NCI-H1105 treated with DMSO at 0.1 percent for 48 hours (cell line): ENCODE measurements around the gene DDX39A.
"Not testable (repeated sequence)": the region's sequence is repeated elsewhere in the genome, so short reads cannot be mapped to it uniquely, and the experiment has no call there.

ENCODE experiments used
- DNase-seq: peaks from one replicate; lab custom pipeline; 2025; lab: John Stamatoyannopoulos, UW

DDX39A gene

GRCh38 chr19:14385492-14385891 is 33.6 kb downstream of the DDX39A start:
- no peak for DNase-seq

- DNase-seq = no peak
These were observed 35.2 kb downstream of the DDX39A start for GRCh38 chr19:14383661-14384555.

GRCh38 chr19:14381689-14382474 is 37.3 kb downstream of the DDX39A start:
- DNase-seq = no peak

- DNase-seq = no peak
These were observed 39.7 kb downstream of the DDX39A start for GRCh38 chr19:14379294-14380065.

DNA sequence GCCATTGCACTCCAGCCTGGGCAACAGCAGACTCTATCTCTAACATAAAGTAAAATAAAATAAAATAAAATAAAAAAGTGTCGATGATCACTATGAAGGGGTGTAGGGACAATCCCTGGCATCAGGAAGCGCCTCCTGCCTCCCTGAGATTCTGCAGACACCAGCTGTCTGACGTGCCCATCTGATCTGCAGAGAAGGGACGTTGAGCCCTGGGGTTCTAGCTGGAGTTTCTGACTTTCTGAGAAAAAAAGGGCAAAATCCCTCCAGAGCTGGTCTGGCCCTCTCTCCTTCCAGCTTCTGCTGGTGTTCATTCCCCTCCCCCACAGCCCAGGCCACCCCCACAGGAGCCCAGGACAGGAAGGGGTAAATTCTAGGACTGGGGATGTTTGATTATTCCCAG is 40.3 kb downstream of the DDX39A start:
- no peak for DNase-seq

- DNase-seq = no peak
These were observed 41.2 kb downstream of the DDX39A start for GRCh38 chr19:14377883-14378328.

DNA sequence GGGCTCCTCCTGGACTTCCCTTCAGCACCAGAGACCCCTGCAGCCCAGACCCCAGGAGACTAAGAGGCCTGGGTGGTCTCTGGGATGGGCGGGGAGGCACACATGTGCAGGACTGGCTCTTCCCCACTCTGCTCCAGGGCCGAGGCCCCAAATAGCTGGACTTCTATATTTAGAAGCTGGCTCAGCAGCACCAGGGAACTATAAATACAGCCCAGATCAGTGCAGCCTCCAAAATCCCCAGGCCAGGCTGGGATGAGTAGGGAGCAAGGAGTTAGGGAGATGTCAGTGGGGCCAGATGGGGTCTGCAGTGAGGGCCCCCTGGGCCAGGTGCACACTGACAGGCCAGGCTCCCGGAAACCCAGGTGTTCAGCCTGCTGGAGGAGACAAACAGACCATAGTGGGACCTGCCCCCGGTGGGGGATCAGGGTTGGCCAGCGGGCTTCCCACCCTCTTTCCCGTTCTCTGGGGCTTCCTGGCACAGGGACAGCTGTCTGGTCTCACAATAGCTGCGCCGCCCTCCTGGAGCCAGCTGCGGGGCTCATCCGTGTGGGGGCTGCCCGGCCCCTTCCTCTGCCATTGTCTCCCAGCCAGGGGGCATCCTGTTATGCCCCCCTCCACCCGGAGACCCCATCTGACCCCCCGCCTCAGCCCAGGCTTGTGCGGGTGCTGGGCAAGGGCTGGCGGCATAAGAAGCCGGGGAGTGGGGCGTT is 43.4 kb downstream of the DDX39A start:
- no peak for DNase-seq

GRCh38 chr19:14375055-14375581 is 44.0 kb downstream of the DDX39A start:
- DNase-seq = no peak

DNA sequence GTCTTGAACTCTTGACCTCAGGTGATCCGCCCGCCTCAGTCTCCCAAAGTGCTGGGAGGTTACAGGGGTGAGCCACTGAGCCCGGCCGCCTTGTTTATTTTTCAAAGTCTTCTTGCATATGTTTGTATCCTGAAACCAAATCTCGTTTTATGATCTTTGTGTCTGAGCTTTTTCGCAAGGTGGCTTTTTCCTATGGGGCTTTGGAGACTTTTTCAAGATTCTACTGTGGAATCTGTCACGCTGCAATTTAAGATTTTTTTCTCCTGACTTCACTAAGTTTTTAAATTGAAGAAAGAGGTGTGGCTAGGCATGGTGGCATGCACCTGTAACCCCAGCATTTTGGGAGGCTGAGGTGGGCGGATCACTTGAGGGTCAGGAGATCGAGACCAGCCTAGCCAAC is 44.8 kb downstream of the DDX39A start:
- DNase-seq = not testable (repeated sequence)

GRCh38 chr19:14372384-14373077 is 46.6 kb downstream of the DDX39A start:
- DNase-seq = not testable (repeated sequence)

DNA sequence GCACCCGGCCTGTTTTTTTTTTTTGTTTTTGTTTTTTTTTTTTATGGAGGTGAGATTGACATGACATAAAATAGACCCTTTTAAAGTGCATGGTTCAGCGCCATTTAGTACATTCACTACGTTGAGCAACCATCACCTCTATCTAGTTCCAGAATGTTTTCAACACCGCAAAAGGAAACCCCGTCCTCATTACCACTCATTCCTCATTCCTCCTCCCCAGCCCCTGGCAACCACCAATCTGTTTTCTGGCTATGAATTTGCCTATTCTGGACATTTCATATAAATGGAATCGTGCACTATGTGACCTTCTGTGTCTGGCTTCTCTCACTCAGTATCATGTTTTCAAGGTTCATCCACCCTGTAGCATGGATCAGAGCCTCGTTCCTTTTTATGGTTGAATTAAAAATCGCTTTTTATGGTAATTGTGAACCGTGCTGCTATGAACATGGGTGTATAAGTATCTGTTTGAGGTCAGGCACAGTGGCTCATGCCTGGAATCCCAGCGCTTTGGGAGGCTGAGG is 47.8 kb downstream of the DDX39A start:
- no peak for DNase-seq

DNA sequence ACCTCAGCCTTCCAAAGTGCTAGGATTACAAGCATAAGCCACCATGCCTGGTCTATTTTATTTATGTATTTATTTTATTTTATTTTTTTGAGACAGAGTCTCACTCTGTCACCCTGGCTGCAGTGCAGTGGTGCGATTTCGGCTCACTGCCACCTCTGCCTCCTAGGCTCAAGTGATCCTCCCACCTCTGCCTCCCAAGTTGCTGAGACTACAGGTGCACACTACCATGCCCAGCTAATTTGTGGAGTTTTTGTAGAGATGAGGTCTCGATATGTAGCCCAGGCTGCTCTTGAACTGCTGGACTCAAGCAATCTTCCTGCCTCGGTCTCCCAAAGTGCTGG is 48.2 kb downstream of the DDX39A start:
- no peak for DNase-seq

DNA sequence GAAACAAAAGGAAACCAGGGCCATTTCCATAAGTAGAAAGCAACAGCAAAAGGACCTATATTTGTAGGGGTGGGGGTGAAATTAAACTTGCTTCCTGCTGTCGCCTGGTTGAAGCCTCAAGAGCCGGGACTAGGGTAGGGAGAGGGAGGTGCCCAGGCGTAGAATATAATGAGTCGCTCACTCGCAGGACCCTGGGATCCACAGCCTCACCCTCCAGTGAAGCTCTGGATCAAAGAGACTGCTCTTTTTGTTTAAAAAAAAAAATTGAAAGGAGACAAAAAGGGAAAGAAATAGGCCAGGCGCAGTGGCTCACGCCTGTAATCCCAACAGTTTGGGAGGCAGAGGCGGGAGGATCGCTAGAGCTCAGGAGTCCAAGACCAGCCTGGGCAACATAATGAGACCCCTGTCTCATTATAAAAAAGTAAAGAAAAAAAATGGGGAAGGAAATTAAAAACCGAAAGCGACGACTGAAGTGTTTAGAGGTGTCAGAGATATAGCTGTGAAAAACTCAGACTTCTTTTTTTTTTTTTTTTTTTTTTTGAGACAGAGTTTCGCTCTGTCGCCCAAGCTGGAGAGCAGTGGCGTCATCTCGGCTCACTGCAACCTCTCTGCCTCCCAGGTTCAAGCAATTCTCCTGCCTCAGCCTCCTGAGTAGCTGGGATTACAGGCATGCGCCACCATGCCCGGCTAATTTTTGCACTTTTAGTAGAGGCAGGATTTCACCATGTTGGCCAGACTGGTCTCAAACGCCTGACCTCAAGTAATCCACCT is 48.8 kb downstream of the DDX39A start:
- DNase-seq = no peak

- DNase-seq = no peak
These were observed 49.6 kb downstream of the DDX39A start for GRCh38 chr19:14369399-14370168.

GRCh38 chr19:14368011-14368513 is 51.1 kb downstream of the DDX39A start:
- DNase-seq = no peak

- DNase-seq = no peak
These were observed 52.1 kb downstream of the DDX39A start for GRCh38 chr19:14367016-14367415.

GRCh38 chr19:14366529-14366928 is 52.6 kb downstream of the DDX39A start:
- peak; percentile 17 for DNase-seq

DNA sequence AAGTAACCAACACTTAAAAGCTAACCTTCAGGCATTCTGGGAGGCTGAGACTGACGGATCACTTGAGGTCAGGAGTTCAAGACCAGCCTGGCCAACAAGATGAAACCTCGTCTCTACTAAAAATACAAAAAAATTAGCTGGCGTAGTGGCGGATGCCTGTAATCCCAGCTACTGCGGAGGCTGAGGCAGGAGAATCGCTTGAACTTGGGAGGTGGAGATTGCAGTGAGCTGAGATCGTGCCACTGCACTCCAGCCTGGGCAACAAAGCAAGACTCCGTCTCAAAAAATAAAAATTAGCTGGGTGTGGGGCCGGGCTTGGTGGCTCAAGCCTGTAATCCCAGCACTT is 55.1 kb downstream of the DDX39A start:
- not testable (repeated sequence) for DNase-seq
